Spleen (tissue), 11 donors: ENCODE results near the gene NPIPB4. TPM values are rescaled to one million over a fixed set of nuclear protein-coding genes. Genes with fewer than 3 reads are reported as not detected.
"Not testable (repeated sequence)": the region's sequence is repeated elsewhere in the genome, so short reads cannot be mapped to it uniquely, and the experiment has no call there.

ENCODE experiments used
- DNase-seq: peaks from one replicate; pipeline ENCODE4 v3.0.0-alpha.2; 2020
- H3K27ac ChIP-seq, 8 donors: fragments of 200-600 bp; sonication (generic) in 7 of 8; 1 replicate in 4 of 8; 2 replicates in 4 of 8; pipeline versions ENCODE4 v1.5.0 to v1.8.0; 2016 to 2021; ENCODE audit warnings: inconsistent platforms in 4 of 8, mild to moderate bottlenecking in 4 of 8, moderate library complexity in 1 of 8
- H3K27me3 ChIP-seq, 7 donors: fragments of 200-600 bp; sonication (generic) in 6 of 7; replicated peaks in 1 of 7; 1 replicate in 4 of 7; 2 replicates in 3 of 7; pipeline versions ENCODE4 v1.5.0 to v1.8.0; 2016 to 2021; ENCODE audit warnings: inconsistent platforms in 3 of 7, mild to moderate bottlenecking in 1 of 7
- H3K36me3 ChIP-seq, 6 donors: fragments of 200-600 bp; sonication (generic) in 5 of 6; 1 replicate in 4 of 6; 2 replicates in 2 of 6; pipeline versions ENCODE4 v1.5.0 to v1.8.0; 2016 to 2021; ENCODE audit warnings: inconsistent platforms in 2 of 6
- H3K4me1 ChIP-seq, 6 donors: fragments of 200-600 bp; sonication (generic) in 5 of 6; 1 replicate in 3 of 6; 2 replicates in 3 of 6; pipeline versions ENCODE4 v1.5.0 to v1.8.0; 2016 to 2021; ENCODE audit warnings: inconsistent platforms in 3 of 6
- H3K4me3 ChIP-seq, 8 donors: fragments of 200-600 bp; sonication (generic) in 7 of 8; 1 replicate in 4 of 8; 2 replicates in 4 of 8; pipeline versions ENCODE4 v1.5.0 to v1.8.0; 2016 to 2021; ENCODE audit warnings: inconsistent platforms in 4 of 8, mild to moderate bottlenecking in 4 of 8, moderate library complexity in 2 of 8
- H3K9me3 ChIP-seq, 8 donors: fragments of 200-600 bp; sonication (generic) in 7 of 8; 1 replicate in 4 of 8; 2 replicates in 4 of 8; pipeline versions ENCODE4 v1.5.0 to v1.8.0; 2016 to 2021; ENCODE audit warnings: inconsistent platforms in 4 of 8
- POLR2A ChIP-seq, 3 donors: fragments of 450-650 bp; IDR thresholded peaks; one replicate each; pipeline ENCODE4 v1.5.1; 2017; ENCODE audit warnings: antibody characterized with exemption in 3 of 3, mild to moderate bottlenecking in 1 of 3
- POLR2AphosphoS5 ChIP-seq, 3 donors: sonication (generic); formaldehyde crosslinking; IDR thresholded peaks; one replicate each; pipeline ENCODE4 v1.5.1; 2017; ENCODE audit warnings: antibody characterized with exemption in 3 of 3
- WGBS, 5 donors: extraction: QIAGEN DNeasy Blood & Tissue Kit in 3 of 5; methylation state at CpG; one replicate each; pipeline versions ENCODE4 v1.1.5 to v1.1.7; 2013 to 2018; 5-methylcytosine and 5-hydroxymethylcytosine counted together
- intact Hi-C: fragments of 100-400 bp; cut with DNase I; formaldehyde crosslinking; loops from one replicate; pipeline ENCODE4 v1.15.0; 2023; ENCODE audit warnings: low total_unique reads
- polyA plus RNA-seq, 3 donors: library from polyadenylated mRNA; stranded (reverse); fragments of 200-250 nt; gene quantifications; one replicate each; pipeline ENCODE4 v1.2.1, GENCODE V29; 2013
- total RNA-seq, 7 donors: library from RNA; depleted of rRNA in 3 of 7; stranded (reverse); fragments of >200 nt in 3 of 7; fragmentation: NEBNext Ultra II Directional in 4 of 7; extraction: Animal tissue kit (Norgen Biotek cat#: 25700) in 4 of 7; gene quantifications; one replicate each; pipeline versions ENCODE4 v1.1.0 to v1.2.1, GENCODE V29; 2016 to 2021
- donor health status: healthy with polysubstance abuse.
- donor health status: DM: no; HTN: no; CAD: no; lungs with moderate emphysema.
- donor health status: DM: no; HTN: no; CAD: no.
- donor health status: Bipolar disorder and iron deficiency.
- donor health status: healthy.
- donor health status: DM: no; HTN: no; CAD: no.
- donor health status: DM: yes; HTN: yes; CAD: no.

NPIPB4 gene
- total and polyA plus RNA-seq, 10 donors: 16.5 to 470 (median 112) TPM

GRCh38 chr16:21820908-21821465 is 36.6 kb downstream of the NPIPB4 start:
- H3K27me3 ChIP-seq, intact Hi-C loops, DNase-seq, H3K9me3 ChIP-seq: not testable (repeated sequence)
- Histone ChIP-seq H3K36me3 (peaks cover 0 to 11% (median 3%) of the 10 kb centered on the region in 6 donors), H3K4me3 (peak overlapping the region; percentile 42 to 74 (median 52)), H3K27ac (peak overlapping the region; percentile 85 to 94 (median 88)), H3K4me1 (peaks cover 0 to 28% (median 14%) of the 10 kb centered on the region in 6 donors)
- 67 to 73% (median 71%) methylated on average over 15 of the region's 15 CpGs for WGBS, 5 donors

GRCh38 chr16:21820028-21820907 is 37.3 kb downstream of the NPIPB4 start:
- intact Hi-C loops, H3K9me3 ChIP-seq, H3K27me3 ChIP-seq: not testable (repeated sequence)
- TF ChIP-seq POLR2A (IDR thresholded peaks at IDR 0.05) (peak in 2 of 3 donors; percentile 13 to 45), POLR2AphosphoS5 (IDR thresholded peaks at IDR 0.05) (peak; percentile 86 to 91 (median 90))
- DNase-seq: peak; percentile 93
- H3K27ac ChIP-seq: peak overlapping the region; percentile 85 to 94 (median 88)
- H3K4me3 ChIP-seq: peak overlapping the region; percentile 42 to 74 (median 52)
- peaks cover 0 to 28% (median 14%) of the 10 kb centered on the region in 6 donors for H3K4me1 ChIP-seq
- WGBS, 5 donors: 2 to 7% (median 3%) methylated on average over 29 to 55 of the region's 55 CpGs
- peaks cover 0 to 18% (median 3%) of the 10 kb centered on the region in 6 donors for H3K36me3 ChIP-seq

- H3K27ac ChIP-seq: peak overlapping the region in 7 of 8 donors; percentile 4 to 94 (median 87)
- H3K36me3 ChIP-seq: peaks cover 0 to 23% (median 3%) of the 10 kb centered on the region in 6 donors
- peak overlapping the region in 7 of 8 donors; percentile 48 to 74 (median 54) for H3K4me3 ChIP-seq
- intact Hi-C loops, H3K9me3 ChIP-seq, H3K27me3 ChIP-seq, DNase-seq: not testable (repeated sequence)
- H3K4me1 ChIP-seq: peaks cover 0 to 28% (median 14%) of the 10 kb centered on the region in 6 donors
- WGBS, 5 donors: 50 to 58% (median 52%) methylated on average over 9 to 10 of the region's 10 CpGs
Observed at GRCh38 chr16:21819617-21820016, 37.9 kb downstream of the NPIPB4 start.

- H3K9me3 ChIP-seq, H3K27me3 ChIP-seq, H3K27ac ChIP-seq, H3K4me3 ChIP-seq, intact Hi-C loops, DNase-seq: not testable (repeated sequence)
- peaks cover 0 to 48% (median 15%) of the 10 kb centered on the region in 6 donors for H3K36me3 ChIP-seq
- H3K4me1 ChIP-seq: peaks cover 0 to 28% (median 14%) of the 10 kb centered on the region in 6 donors
Observed at GRCh38 chr16:21817012-21817411, 40.5 kb downstream of the NPIPB4 start.

GRCh38 chr16:21815694-21816093 is 41.9 kb downstream of the NPIPB4 start:
- 83 to 96% (median 88%) methylated on average over 10 to 11 of the region's 11 CpGs for WGBS, 5 donors
- intact Hi-C loops, H3K4me3 ChIP-seq, H3K27ac ChIP-seq, DNase-seq, H3K27me3 ChIP-seq, H3K9me3 ChIP-seq: not testable (repeated sequence)
- peaks cover 0 to 22% (median 12%) of the 10 kb centered on the region in 6 donors for H3K4me1 ChIP-seq
- peaks cover 0 to 62% (median 21%) of the 10 kb centered on the region in 6 donors for H3K36me3 ChIP-seq

GRCh38 chr16:21802375-21802663 is 55.2 kb downstream of the NPIPB4 start:
- Histone ChIP-seq H3K36me3 (peaks cover 0 to 28% (median 2%) of the 10 kb centered on the region in 6 donors), H3K27ac (peak overlapping the region in 3 of 8 donors; percentile 23 to 61 (median 33))
- H3K4me3 ChIP-seq, H3K9me3 ChIP-seq, H3K4me1 ChIP-seq, DNase-seq, H3K27me3 ChIP-seq, intact Hi-C loops: not testable (repeated sequence)
- 67 to 93% (median 81%) methylated on average over 2 of the region's 2 CpGs for WGBS, 5 donors
